Measurements from ENCODE around the gene GAS6. TPM values are rescaled to one million over a fixed set of nuclear protein-coding genes. Genes with fewer than 3 reads are reported as not detected.
"Not testable (repeated sequence)": the region's sequence is repeated elsewhere in the genome, so short reads cannot be mapped to it uniquely, and the experiment has no call there.

Gene GAS6
- total RNA-seq, 1 donor from 2014 or later: 34.8 TPM

- ATAC-seq: not testable (repeated sequence)
Observed at GRCh38 chr13:113789931-113790330, 73.9 kb downstream of the GAS6 start.

GRCh38 chr13:113789167-113789566, 74.7 kb downstream of the GAS6 start:
- no peak for ATAC-seq

GRCh38 chr13:113788413-113789135, 75.3 kb downstream of the GAS6 start:
- peak; percentile 19 for ATAC-seq

- ATAC-seq: no peak
Observed at GRCh38 chr13:113787694-113788093, 76.2 kb downstream of the GAS6 start.

GRCh38 chr13:113786262-113786841, 77.5 kb downstream of the GAS6 start:
- no peak for ATAC-seq

GRCh38 chr13:113785051-113786010, 78.5 kb downstream of the GAS6 start:
- ATAC-seq: no peak

- no peak for ATAC-seq
Observed at GRCh38 chr13:113784645-113785024, 79.2 kb downstream of the GAS6 start.

- ATAC-seq: no peak
Observed at GRCh38 chr13:113783966-113784644, 79.8 kb downstream of the GAS6 start.

- peak; percentile 56 for ATAC-seq
Observed at GRCh38 chr13:113783200-113783881, 80.5 kb downstream of the GAS6 start.

- ATAC-seq: no peak
Observed at GRCh38 chr13:113782472-113782871, 81.4 kb downstream of the GAS6 start.

- no peak for ATAC-seq
Observed at GRCh38 chr13:113781571-113781970, 82.3 kb downstream of the GAS6 start.

- peak; percentile 47 for ATAC-seq
Observed at GRCh38 chr13:113777311-113778260, 86.3 kb downstream of the GAS6 start.

- no peak for ATAC-seq
Observed at GRCh38 chr13:113776231-113777125, 87.4 kb downstream of the GAS6 start.

GRCh38 chr13:113775451-113776145, 88.3 kb downstream of the GAS6 start:
- no peak for ATAC-seq

GRCh38 chr13:113774177-113775107, 89.4 kb downstream of the GAS6 start:
- peak; percentile 38 for ATAC-seq

- ATAC-seq: no peak
Observed at GRCh38 chr13:113771709-113772331, 92.1 kb downstream of the GAS6 start.

GRCh38 chr13:113770937-113771336, 92.9 kb downstream of the GAS6 start:
- ATAC-seq: no peak
